GM06990 (cell line): ENCODE measurements around the gene FAM98A.
A peak's percentile ranks its signal among the peaks of the same experiment; 100 is the strongest.

Experiments
- DNase-seq: peaks from one replicate; pipeline ENCODE4 v3.0.0-alpha.2; 2011; ENCODE audit not compliant: insufficient read length; ENCODE audit errors: extremely low read depth
- H3K27me3 ChIP-seq: replicated peaks from 2 replicates; pipeline ENCODE4 v1.6.0; 2011; ENCODE audit warnings: low read length; ENCODE audit not compliant: control insufficient read depth, insufficient read depth
- H3K36me3 ChIP-seq: 2 replicates; pipeline ENCODE4 v1.5.1; 2011; ENCODE audit warnings: low read length; ENCODE audit not compliant: control insufficient read depth, insufficient read depth
- H3K4me3 ChIP-seq: replicated peaks from 2 replicates; pipeline ENCODE4 v1.5.1; 2011; ENCODE audit warnings: low read depth, mild to moderate bottlenecking, control low read depth, low read length
- TF ChIP-seq, protein P1 (sequence below): IDR thresholded peaks from 2 replicates; pipeline ENCODE4 v1.5.1; 2011; ENCODE audit warnings: low read length, control low read depth, mild to moderate bottlenecking, inconsistent platforms; ENCODE audit not compliant: insufficient read depth, poor library complexity, severe bottlenecking

The FAM98A gene

DNA sequence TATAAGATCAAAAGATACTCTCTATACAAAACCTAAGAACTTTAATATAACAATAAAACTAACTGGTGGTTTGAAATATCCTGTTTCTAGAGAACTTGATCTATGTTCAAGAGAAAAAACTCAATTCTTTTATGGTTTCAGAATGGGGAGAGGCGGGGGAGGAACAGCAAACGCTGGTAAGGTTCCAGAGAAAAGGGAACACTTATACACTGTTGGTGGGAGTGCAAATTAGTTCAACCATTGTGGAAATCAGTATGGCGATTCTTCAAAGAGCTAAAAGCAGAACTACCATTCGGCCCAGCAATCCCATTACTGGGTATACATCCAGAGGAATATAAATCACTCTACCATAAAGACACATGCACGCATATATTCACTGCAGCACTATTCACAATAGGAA, 17.2 kb downstream of the FAM98A start:
- TF ChIP-seq, protein P1, sequence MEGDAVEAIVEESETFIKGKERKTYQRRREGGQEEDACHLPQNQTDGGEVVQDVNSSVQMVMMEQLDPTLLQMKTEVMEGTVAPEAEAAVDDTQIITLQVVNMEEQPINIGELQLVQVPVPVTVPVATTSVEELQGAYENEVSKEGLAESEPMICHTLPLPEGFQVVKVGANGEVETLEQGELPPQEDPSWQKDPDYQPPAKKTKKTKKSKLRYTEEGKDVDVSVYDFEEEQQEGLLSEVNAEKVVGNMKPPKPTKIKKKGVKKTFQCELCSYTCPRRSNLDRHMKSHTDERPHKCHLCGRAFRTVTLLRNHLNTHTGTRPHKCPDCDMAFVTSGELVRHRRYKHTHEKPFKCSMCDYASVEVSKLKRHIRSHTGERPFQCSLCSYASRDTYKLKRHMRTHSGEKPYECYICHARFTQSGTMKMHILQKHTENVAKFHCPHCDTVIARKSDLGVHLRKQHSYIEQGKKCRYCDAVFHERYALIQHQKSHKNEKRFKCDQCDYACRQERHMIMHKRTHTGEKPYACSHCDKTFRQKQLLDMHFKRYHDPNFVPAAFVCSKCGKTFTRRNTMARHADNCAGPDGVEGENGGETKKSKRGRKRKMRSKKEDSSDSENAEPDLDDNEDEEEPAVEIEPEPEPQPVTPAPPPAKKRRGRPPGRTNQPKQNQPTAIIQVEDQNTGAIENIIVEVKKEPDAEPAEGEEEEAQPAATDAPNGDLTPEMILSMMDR, result no peak
- Histone ChIP-seq H3K27me3 (no peaks in the 10 kb centered on the region), H3K4me3 (no peak overlapping the region), H3K36me3 (peaks cover 14% of the 10 kb centered on the region)
- DNase-seq, result no peak

DNA sequence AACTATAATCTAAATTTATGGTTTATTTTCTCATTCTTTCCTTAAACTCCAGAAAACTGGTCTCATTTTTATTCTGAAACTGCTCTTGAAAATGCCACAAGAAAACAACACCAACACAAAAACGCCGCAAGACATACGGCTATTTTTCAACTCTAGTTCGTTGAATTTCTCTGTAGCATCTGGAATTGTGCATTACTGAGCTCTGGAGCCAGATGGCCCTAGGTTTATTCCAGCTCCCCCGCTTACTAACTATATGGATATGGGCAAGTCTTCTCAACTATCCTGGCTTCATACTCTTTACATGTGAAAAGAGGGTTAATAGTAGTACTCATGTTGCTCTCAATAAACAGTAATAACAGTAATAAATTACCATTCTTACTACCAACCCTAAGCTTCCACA, 19.9 kb downstream of the FAM98A start:
- H3K36me3 ChIP-seq, result peaks cover 2% of the 10 kb centered on the region; the same call in 1 of the 2 replicates
- no peak overlapping the region for H3K4me3 ChIP-seq
- TF ChIP-seq, protein P1, result no peak
- no peak for DNase-seq
- H3K27me3 ChIP-seq, result no peaks in the 10 kb centered on the region

- H3K27me3 ChIP-seq, result no peaks in the 10 kb centered on the region
- no peak for DNase-seq
- H3K4me3 ChIP-seq, result no peak overlapping the region
- no peaks in the 10 kb centered on the region; the same call in 1 of the 2 replicates for H3K36me3 ChIP-seq
- TF ChIP-seq, protein P1, result no peak
These were observed 21.4 kb downstream of the FAM98A start for GRCh38 chr2:33577668-33578067.

DNA sequence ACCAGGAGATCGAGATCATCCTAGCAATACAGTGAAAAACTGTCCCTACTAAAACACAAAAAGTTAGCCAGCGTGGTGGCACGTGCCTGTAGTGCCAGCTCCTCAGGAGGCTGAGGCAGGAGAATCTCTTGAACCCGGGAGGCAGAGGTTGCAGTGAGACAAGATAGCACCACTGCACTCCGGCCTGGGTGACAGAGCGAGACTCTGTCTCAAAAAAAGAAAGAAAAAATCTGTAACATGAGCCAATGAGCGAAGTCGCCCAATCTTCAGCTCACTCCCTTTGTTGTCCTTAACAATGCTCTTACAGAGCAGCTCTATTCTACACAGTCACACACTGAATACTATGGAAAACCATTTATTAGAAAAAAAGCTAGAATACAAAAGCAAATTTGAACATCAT, 22.0 kb downstream of the FAM98A start:
- DNase-seq, result no peak
- no peak overlapping the region for H3K4me3 ChIP-seq
- TF ChIP-seq, protein P1, result no peak
- H3K27me3 ChIP-seq, result no peaks in the 10 kb centered on the region
- H3K36me3 ChIP-seq, result no peaks in the 10 kb centered on the region

- Histone ChIP-seq H3K4me3 (no peak overlapping the region), H3K27me3 (no peaks in the 10 kb centered on the region), H3K36me3 (no peaks in the 10 kb centered on the region)
- TF ChIP-seq, protein P1, result no peak
- DNase-seq, result no peak
These were observed 25.4 kb downstream of the FAM98A start for GRCh38 chr2:33573657-33574056.

DNA sequence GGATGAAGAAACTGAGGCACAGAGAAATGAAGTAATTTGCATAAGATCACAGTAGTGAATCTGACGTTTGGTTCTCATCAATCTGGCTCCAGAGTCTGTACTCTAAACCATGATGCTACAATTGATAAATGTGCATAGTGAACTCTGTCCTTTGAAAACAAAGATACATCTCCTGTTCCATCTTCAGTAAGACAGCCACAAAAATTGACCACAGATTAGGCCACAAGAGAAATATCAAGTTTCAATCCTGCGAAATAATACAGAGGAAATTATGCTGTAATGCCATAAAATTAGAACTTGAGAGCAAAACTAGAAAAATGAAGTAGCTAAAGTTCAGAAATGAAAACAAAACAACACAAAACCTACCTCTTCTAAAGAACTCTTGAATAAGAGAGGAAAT, 28.4 kb downstream of the FAM98A start:
- TF ChIP-seq, protein P1, result no peak
- peak; percentile 14 for DNase-seq
- Histone ChIP-seq H3K4me3 (no peak overlapping the region), H3K27me3 (no peaks in the 10 kb centered on the region), H3K36me3 (0 out of 2 replicates have a peak, but pooled peaks cover 2% of the 10 kb centered on the region)
